Heart left ventricle (tissue), 13 donors: Measurements from ENCODE around the gene CHCHD3.

Experiments
- POLR2A ChIP-seq, 2 donors: fragments of 450-650 bp; IDR thresholded peaks; one replicate each; pipeline ENCODE4 v1.6.1; 2017; ENCODE audit warnings: antibody characterized with exemption in 2 of 2, mild to moderate bottlenecking in 2 of 2, moderate library complexity in 2 of 2
- TF ChIP-seq, protein P1 (sequence below), 12 donors: fragments of 200-600 bp; sonication (generic) in 4 of 12; IDR thresholded peaks; one replicate each; pipeline versions ENCODE4 v1.5.0 to v1.8.0; 2018 to 2022; ENCODE audit warnings: antibody characterized with exemption in 12 of 12, mild to moderate bottlenecking in 5 of 12
- donor health status: ischemic (EF 13 %, LVEDD 7.1; RV severe dilation, severe dysfunction).
- donor health status: DM: no; HTN: yes; CAD: no.
- donor health status: DM: no; HTN: no; CAD: no.
- donor health status: ischemic (EF 25% LVEDD 6.9; RV normal size, moderate dysfunction).
- donor health status: ischemic (EF 25% LVEDD 5.7; RV mildly dilated, moderate dysfunction).
- donor health status: ischemic (EF 35%, LVEDD 5.7; RV mildly dilated, moderate dysfunction).
- donor health status: nonischemic (EF 11% LVEDD 7.7; RV severe dilation, severe dysfunction).
- donor health status: DM: yes; HTN: yes; CAD: no.
- donor health status: PGD.
- donor health status: ischemic (EF 29% LVEDD 5.4; RV normal size, mild dysfunction).
- donor health status: nonischemic (EF 23%, LVEDD 6.1; RV moderate dilation, normal function).

DNA sequence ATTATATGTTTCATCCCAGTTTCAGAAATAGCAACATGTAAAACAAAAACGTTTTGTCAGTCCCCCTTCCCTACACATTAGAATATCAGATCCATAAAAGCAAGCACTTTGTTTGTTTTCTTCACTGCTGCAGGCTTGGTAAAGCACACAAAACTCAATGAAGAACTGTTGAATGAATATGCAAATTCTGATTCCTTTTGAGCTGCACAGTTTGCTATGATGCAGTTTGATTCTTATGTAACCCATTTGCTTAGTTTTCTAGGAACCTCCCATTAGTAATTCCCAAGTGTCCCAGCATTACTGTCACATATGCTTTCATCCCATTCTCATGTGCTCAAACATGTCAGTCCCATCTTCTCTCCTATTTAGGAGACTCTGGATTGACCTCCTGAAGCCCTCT is 26.1 kb upstream of the CHCHD3 start:
- TF ChIP-seq, protein P1, sequence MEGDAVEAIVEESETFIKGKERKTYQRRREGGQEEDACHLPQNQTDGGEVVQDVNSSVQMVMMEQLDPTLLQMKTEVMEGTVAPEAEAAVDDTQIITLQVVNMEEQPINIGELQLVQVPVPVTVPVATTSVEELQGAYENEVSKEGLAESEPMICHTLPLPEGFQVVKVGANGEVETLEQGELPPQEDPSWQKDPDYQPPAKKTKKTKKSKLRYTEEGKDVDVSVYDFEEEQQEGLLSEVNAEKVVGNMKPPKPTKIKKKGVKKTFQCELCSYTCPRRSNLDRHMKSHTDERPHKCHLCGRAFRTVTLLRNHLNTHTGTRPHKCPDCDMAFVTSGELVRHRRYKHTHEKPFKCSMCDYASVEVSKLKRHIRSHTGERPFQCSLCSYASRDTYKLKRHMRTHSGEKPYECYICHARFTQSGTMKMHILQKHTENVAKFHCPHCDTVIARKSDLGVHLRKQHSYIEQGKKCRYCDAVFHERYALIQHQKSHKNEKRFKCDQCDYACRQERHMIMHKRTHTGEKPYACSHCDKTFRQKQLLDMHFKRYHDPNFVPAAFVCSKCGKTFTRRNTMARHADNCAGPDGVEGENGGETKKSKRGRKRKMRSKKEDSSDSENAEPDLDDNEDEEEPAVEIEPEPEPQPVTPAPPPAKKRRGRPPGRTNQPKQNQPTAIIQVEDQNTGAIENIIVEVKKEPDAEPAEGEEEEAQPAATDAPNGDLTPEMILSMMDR (IDR thresholded peaks at IDR 0.05): no peak
- no peak for TF ChIP-seq POLR2A (IDR thresholded peaks at IDR 0.05)
